AG04450 (cell line): ENCODE results near the gene VIL1. TPM values are rescaled to one million over a fixed set of nuclear protein-coding genes. Genes with fewer than 3 reads are reported as not detected.

Experiments used
- CTCF ChIA-PET: fragments of 300-600, 350-600 bp; formaldehyde crosslinking; extraction: SDS; loops from one replicate; lab custom pipeline; 2022; ENCODE audit warnings: antibody characterized with exemption, inconsistent platforms; lab: Charles Lee
- POLR2A ChIA-PET: fragments of 350-600 bp; formaldehyde crosslinking; extraction: SDS; loops from one replicate; lab custom pipeline; 2021; ENCODE audit warnings: antibody characterized with exemption, inconsistent platforms; lab: Yijun Ruan, JAX
- DNase-seq: peaks from one replicate; pipeline ENCODE4 v3.0.0-alpha.2; 2011; ENCODE audit warnings: low read depth, low spot score
- H3K27ac ChIP-seq: one replicate; pipeline ENCODE4 v1.5.1; 2012; ENCODE audit warnings: low read depth, low read length, control low read depth
- H3K27me3 ChIP-seq: one replicate; pipeline ENCODE4 v1.6.0; 2012; ENCODE audit warnings: low read length; ENCODE audit not compliant: control insufficient read depth, insufficient read depth
- H3K4me3 ChIP-seq: 2 replicates; pipeline ENCODE4 v1.5.1; 2011; ENCODE audit warnings: mild to moderate bottlenecking, low read depth, low read length, control low read depth
- H3K9me3 ChIP-seq: 2 replicates; pipeline ENCODE4 v1.5.1; 2012; ENCODE audit warnings: low read length; ENCODE audit not compliant: control insufficient read depth, insufficient read depth
- polyA plus RNA-seq: library from polyadenylated mRNA; depleted of rRNA; stranded (reverse); fragments of >200 nt; gene quantifications from 2 replicates; pipeline ENCODE4 v1.2.3, GENCODE V29; 2011
- TF ChIP-seq, protein P1 (sequence below): IDR thresholded peaks from 2 replicates; pipeline ENCODE4 v1.5.1; 2011; ENCODE audit warnings: low read depth, low read length, control low read depth, inconsistent platforms

VIL1 gene
- polyA plus RNA-seq, 1 experiment, result not detected

DNA sequence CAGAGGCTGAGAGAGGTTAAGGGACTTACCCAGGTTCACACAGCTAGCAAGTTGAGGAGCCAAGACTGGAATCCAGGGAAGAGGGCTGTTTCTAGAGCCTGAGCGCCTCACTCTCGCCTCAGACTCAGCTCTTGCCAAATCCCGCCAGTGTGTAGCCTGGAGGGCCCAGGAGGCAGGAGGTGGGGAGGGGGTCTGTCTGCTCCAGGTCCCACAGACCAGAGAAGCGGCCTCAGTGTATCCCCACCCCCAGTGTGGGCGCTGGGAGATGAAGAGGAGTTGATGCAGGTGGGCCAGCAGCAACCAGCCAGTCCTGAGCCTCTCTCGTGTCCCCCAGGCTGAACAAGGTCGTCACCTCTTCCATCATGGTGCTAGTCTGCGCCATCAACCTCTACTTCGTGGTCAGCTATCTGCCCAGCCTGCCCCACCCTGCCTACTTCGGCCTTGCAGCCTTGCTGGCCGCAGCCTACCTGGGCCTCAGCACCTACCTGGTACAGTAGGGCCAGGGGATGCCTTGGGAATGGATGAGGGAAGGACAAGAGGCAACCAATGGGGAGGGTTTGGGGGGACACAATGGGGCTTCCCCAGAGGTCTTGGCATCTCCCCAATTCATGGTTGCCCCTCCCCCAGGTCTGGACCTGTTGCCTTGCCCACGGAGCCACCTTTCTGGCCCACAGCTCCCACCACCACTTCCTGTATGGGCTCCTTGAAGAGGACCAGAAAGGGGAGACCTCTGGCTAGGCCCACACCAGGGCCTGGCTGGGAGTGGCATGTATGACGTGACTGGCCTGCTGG, 24.4 kb upstream of the VIL1 start:
- TF ChIP-seq, protein P1, sequence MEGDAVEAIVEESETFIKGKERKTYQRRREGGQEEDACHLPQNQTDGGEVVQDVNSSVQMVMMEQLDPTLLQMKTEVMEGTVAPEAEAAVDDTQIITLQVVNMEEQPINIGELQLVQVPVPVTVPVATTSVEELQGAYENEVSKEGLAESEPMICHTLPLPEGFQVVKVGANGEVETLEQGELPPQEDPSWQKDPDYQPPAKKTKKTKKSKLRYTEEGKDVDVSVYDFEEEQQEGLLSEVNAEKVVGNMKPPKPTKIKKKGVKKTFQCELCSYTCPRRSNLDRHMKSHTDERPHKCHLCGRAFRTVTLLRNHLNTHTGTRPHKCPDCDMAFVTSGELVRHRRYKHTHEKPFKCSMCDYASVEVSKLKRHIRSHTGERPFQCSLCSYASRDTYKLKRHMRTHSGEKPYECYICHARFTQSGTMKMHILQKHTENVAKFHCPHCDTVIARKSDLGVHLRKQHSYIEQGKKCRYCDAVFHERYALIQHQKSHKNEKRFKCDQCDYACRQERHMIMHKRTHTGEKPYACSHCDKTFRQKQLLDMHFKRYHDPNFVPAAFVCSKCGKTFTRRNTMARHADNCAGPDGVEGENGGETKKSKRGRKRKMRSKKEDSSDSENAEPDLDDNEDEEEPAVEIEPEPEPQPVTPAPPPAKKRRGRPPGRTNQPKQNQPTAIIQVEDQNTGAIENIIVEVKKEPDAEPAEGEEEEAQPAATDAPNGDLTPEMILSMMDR, result no peak
- no peak for DNase-seq
- CTCF ChIA-PET, result interaction anchor here (0.7 to 5.9 kb wide), 5 partner anchors 94 to 279 kb away, joined by 4 to 73 read pairs (median 49); partner anchors contain the start of genes AAMP, PNKD and TMBIM1
- Histone ChIP-seq H3K27ac (no peak overlapping the region), H3K4me3 (no peak overlapping the region), H3K9me3 (no peaks in the 10 kb centered on the region; the same call in 1 of the 2 replicates), H3K27me3 (no peaks in the 10 kb centered on the region)
- POLR2A ChIA-PET, result no interaction called here

DNA sequence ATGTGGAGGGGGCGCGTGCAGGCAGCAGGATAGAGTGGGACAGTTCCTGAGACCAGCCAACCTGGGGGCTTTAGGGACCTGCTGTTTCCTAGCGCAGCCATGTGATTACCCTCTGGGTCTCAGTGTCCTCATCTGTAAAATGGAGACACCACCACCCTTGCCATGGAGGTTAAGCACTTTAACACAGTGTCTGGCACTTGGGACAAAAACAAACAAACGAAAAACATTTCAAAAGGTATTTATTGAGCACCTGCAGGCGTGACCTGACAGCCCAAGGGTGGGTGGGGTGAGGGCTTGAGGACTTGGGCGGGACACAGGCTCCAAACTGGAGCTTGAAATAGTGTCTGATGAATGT, 23.9 kb upstream of the VIL1 start:
- CTCF ChIA-PET, result interaction anchor here (0.7 to 5.9 kb wide), 5 partner anchors 94 to 280 kb away, joined by 4 to 73 read pairs (median 49); partner anchors contain the start of genes AAMP, PNKD and TMBIM1
- POLR2A ChIA-PET, result no interaction called here
- H3K27ac ChIP-seq, result no peak overlapping the region

DNA sequence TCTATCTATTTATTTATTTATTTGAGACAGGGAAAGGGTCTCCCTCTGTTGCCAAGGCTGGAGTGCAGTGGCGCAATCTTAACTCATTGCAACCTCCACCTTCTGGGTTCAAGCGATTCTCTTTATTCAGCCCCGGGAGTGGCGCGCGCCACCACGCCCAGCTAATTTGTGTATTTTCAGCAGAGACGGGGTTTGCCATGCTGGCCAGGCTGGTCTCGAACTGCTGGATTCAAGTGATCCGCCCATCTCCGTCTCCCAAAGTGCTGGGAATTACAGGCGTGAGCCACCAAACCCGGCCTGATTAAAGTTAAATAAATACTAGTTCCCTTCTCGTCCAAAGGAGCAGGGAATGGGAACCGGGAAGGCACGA, 23.5 kb upstream of the VIL1 start:
- peak overlapping the region; percentile 76 for H3K4me3 ChIP-seq
- POLR2A ChIA-PET, result interaction anchor here (0.6 to 1.4 kb wide), 5 partner anchors 10 to 103 kb away, joined by 3 to 6 read pairs (median 4); partner anchors contain the start of gene TMBIM1
- no peaks in the 10 kb centered on the region; the same call in 1 of the 2 replicates for H3K9me3 ChIP-seq
- H3K27me3 ChIP-seq, result no peaks in the 10 kb centered on the region
- TF ChIP-seq, protein P1, result no peak
- peak overlapping the region; percentile 49 for H3K27ac ChIP-seq
- CTCF ChIA-PET, result interaction anchor here (0.7 to 5.9 kb wide), 7 partner anchors 25 to 280 kb away, joined by 3 to 73 read pairs (median 16); partner anchors contain the start of genes AAMP, PNKD and TMBIM1
- no peak for DNase-seq

More for the DNA sequence above, 23.9 kb upstream of the VIL1 start:
- no peak for DNase-seq
- H3K27me3 ChIP-seq, result no peaks in the 10 kb centered on the region
- TF ChIP-seq, protein P1, result no peak
- H3K9me3 ChIP-seq, result no peaks in the 10 kb centered on the region; the same call in 1 of the 2 replicates
- no peak overlapping the region for H3K4me3 ChIP-seq

DNA sequence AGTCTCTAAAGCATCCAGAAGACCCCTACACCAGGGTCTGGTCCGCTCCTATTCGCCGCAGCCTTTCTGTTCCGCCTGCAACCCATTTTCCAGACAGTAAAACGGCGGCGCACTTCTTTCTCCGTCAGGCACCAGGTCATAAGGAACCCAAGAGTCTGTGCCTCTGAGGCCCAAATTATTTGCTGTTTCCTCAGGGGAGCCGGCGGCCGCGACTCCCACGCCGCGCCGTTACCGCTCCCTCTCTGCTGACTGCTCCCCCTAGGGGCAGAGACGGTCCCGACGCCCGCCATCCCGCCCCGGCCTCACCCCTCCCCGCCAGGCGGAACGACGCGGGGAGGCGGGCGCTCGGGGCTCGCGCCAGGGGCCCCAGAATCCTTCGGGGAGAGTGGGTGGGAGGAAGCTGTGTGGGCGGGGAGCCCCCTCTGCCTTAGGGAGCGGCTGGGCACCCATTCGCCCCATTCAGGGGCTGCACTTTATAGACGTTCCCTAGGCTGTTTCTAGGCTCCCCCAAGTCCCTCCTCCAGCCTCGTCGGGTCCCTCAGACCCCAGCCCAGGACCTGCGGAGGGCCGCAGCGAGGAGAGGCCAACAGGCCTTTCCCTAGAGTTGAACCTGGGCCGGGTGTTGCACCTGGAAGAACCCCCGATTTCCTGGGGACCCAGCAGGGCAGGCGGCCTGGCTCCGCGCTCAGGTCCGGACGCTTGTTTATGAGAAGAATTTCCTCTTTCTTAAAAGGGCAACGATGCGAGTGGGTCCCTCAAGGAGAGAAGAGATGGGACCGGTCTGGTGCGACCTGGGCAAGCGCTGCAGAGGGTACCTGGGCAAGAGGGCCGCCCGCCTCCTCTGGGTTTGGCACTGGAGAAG, 22.9 kb upstream of the VIL1 start:
- CTCF ChIA-PET, result interaction anchor here (0.6 to 5.9 kb wide), 29 partner anchors 8 to 1560 kb away, joined by 3 to 73 read pairs (median 4); partner anchors contain the start of genes AAMP, PNKD and TMBIM1
- H3K27ac ChIP-seq, result peak overlapping the region; percentile 98
- peak; percentile 94 for DNase-seq
- H3K27me3 ChIP-seq, result no peaks in the 10 kb centered on the region
- POLR2A ChIA-PET, result interaction anchor here (0.6 to 1.4 kb wide), 7 partner anchors 9 to 109 kb away, joined by 3 to 7 read pairs (median 5); partner anchors contain the start of gene TMBIM1
- H3K4me3 ChIP-seq, result peak overlapping the region; percentile 76
- TF ChIP-seq, protein P1, result peak; percentile 75
- no peaks in the 10 kb centered on the region; the same call in 1 of the 2 replicates for H3K9me3 ChIP-seq
